SK-N-SH treated with all-trans-retinoic acid at 6 μM for 48 hours (cell line): ENCODE data around the gene ADGRB3.

Source experiments
- ATAC-seq: fragments of 200-7000 bp; cut with Tn5 transposase; 3 replicates; pipeline ENCODE4 v1.9.1; 2020; ENCODE audit warnings: mild to moderate bottlenecking, moderate library complexity
- ARNTL ChIP-seq: fragments of 450-650 bp; formaldehyde crosslinking; IDR thresholded peaks from 2 replicates; pipeline ENCODE4 v1.5.0; 2020; ENCODE audit warnings: low read depth, mild to moderate bottlenecking, moderate library complexity, borderline replicate concordance
- BACH2 ChIP-seq: fragments of 250-450 bp; sonication (Bioruptor Pico); IDR thresholded peaks from 2 replicates; pipeline ENCODE4 v1.9.0; 2021; ENCODE audit warnings: mild to moderate bottlenecking, borderline replicate concordance
- CREB5 ChIP-seq: fragments of 250-450 bp; sonication (Bioruptor Pico); IDR thresholded peaks from 2 replicates; pipeline ENCODE4 v1.5.1; 2020; ENCODE audit warnings: low read depth, mild to moderate bottlenecking, moderate library complexity
- CSDC2 ChIP-seq: fragments of 250-450 bp; sonication (Bioruptor Pico); IDR thresholded peaks from 2 replicates; pipeline ENCODE4 v1.5.0; 2020; ENCODE audit warnings: mild to moderate bottlenecking, moderate library complexity
- CSRNP3 ChIP-seq: fragments of 250-450 bp; sonication (Bioruptor Pico); IDR thresholded peaks from 2 replicates; pipeline ENCODE4 v1.5.1; 2021; ENCODE audit warnings: mild to moderate bottlenecking, moderate library complexity
- ESRRG ChIP-seq: fragments of 250-450 bp; sonication (Bioruptor Pico); IDR thresholded peaks from 2 replicates; pipeline ENCODE4 v1.6.1; 2021; ENCODE audit warnings: mild to moderate bottlenecking
- GLIS3 ChIP-seq: fragments of 250-450 bp; sonication (Bioruptor Pico); IDR thresholded peaks from 2 replicates; pipeline ENCODE4 v1.5.0; 2020; ENCODE audit warnings: mild to moderate bottlenecking, moderate library complexity
- ISL1 ChIP-seq: fragments of 250-450 bp; sonication (Bioruptor Pico); IDR thresholded peaks from 2 replicates; pipeline ENCODE4 v2.1.2; 2022; ENCODE audit warnings: mild to moderate bottlenecking, moderate library complexity
- OSR1 ChIP-seq: fragments of 250-450 bp; sonication (Bioruptor Pico); IDR thresholded peaks from 2 replicates; pipeline ENCODE4 v1.8.0; 2022; ENCODE audit warnings: moderate library complexity, mild to moderate bottlenecking, inconsistent platforms
- PATZ1 ChIP-seq: fragments of 250-450 bp; sonication (Bioruptor Pico); IDR thresholded peaks from 2 replicates; pipeline ENCODE4 v1.8.0; 2020; ENCODE audit warnings: mild to moderate bottlenecking, moderate library complexity, borderline replicate concordance
- PPARA ChIP-seq: fragments of 250-450 bp; sonication (Bioruptor Pico); IDR thresholded peaks from 2 replicates; pipeline ENCODE4 v1.5.0; 2020; ENCODE audit warnings: mild to moderate bottlenecking, borderline replicate concordance
- RARB ChIP-seq: fragments of 250-450 bp; sonication (Bioruptor Pico); IDR thresholded peaks from 2 replicates; pipeline ENCODE4 v1.8.0; 2021; ENCODE audit warnings: mild to moderate bottlenecking, moderate library complexity
- SNAI2 ChIP-seq: fragments of 250-450 bp; sonication (Bioruptor Pico); IDR thresholded peaks from 2 replicates; pipeline ENCODE4 v1.5.0; 2020; ENCODE audit warnings: mild to moderate bottlenecking, moderate library complexity
- TCF4 ChIP-seq: fragments of 250-450 bp; sonication (Bioruptor Pico); IDR thresholded peaks from 2 replicates; pipeline ENCODE4 v1.8.0; 2021; ENCODE audit warnings: mild to moderate bottlenecking, moderate library complexity, borderline replicate concordance
- TOX ChIP-seq: fragments of 250-450 bp; sonication (Bioruptor Pico); IDR thresholded peaks from 2 replicates; pipeline ENCODE4 v1.8.0; 2021; ENCODE audit warnings: mild to moderate bottlenecking, moderate library complexity, borderline replicate concordance
- ZC3H10 ChIP-seq: fragments of 250-450 bp; sonication (Bioruptor Pico); IDR thresholded peaks from 2 replicates; pipeline ENCODE4 v1.5.1; 2021; ENCODE audit warnings: mild to moderate bottlenecking, moderate library complexity
- ZFP3 ChIP-seq: fragments of 250-450 bp; sonication (Bioruptor Pico); IDR thresholded peaks from 2 replicates; pipeline ENCODE4 v1.5.0; 2020; ENCODE audit warnings: mild to moderate bottlenecking, moderate library complexity
- ZFP30 ChIP-seq: fragments of 450-650 bp; formaldehyde crosslinking; IDR thresholded peaks from 2 replicates; pipeline ENCODE4 v1.5.0; 2022; ENCODE audit warnings: mild to moderate bottlenecking, moderate library complexity
- ZNF565 ChIP-seq: fragments of 450-650 bp; formaldehyde crosslinking; conservative IDR thresholded peaks from 2 replicates; pipeline ENCODE4 v1.5.0; 2020; ENCODE audit warnings: low read depth, mild to moderate bottlenecking, moderate library complexity
- ZNF70 ChIP-seq: fragments of 450-650 bp; formaldehyde crosslinking; IDR thresholded peaks from 2 replicates; pipeline ENCODE4 v1.5.0; 2020; ENCODE audit warnings: mild to moderate bottlenecking, moderate library complexity
- ZNF8 ChIP-seq: fragments of 450-650 bp; formaldehyde crosslinking; IDR thresholded peaks from 2 replicates; pipeline ENCODE4 v1.5.0; 2020; ENCODE audit warnings: mild to moderate bottlenecking, moderate library complexity
- TF ChIP-seq, protein P1 (sequence below): fragments of 250-450 bp; sonication (Bioruptor Pico); IDR thresholded peaks from 2 replicates; pipeline ENCODE4 v1.8.0; 2021; ENCODE audit warnings: low read depth, mild to moderate bottlenecking, moderate library complexity, borderline replicate concordance
- TF ChIP-seq, protein P2 (sequence below): fragments of 250-450 bp; sonication (Bioruptor Pico); IDR thresholded peaks from 2 replicates; pipeline ENCODE4 v1.5.0; 2020; ENCODE audit warnings: mild to moderate bottlenecking, moderate library complexity

The ADGRB3 gene

DNA sequence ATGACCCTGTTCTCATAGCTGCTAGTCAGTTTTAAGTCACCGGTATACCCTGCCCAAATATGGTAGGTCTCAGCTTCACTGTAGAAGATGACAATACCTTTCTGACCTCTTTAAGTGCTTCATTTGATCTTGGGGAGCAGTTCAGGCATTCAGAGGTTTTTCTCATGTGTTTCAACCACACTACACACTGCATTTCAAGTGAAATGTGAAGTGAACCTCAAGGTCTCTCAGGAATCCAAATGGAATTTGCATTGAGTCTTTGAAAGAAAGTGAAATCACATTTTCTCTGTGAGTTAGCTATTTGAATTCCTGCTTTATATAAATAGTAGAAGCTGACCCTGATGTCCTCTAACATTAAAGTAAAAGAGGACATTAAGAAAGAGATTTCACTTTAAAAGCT is 461.6 kb downstream of the ADGRB3 start:
- ATAC-seq: no peak
- no peak for TF ChIP-seq RARB (CRISPR knock-in tag)

DNA sequence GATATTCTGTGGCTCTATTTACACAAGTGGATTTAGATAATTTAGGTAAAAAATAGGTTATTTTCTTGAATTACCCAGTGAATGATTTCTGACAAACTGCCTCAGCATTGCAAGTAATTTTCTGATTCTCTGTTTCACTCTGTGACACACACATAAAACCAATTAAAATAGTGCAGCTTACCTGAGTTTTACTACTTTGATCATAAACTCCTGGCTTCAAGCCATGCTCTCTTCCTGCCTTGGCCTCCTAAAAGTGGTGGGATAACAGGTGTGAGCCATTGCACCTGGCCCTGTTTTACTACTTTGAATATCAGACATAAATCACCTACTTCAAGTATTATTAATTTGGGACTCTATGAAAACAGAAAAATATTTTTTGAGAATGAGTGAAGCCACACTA is 462.9 kb downstream of the ADGRB3 start:
- TF ChIP-seq ESRRG (CRISPR knock-in tag) (no peak), ZC3H10 (CRISPR knock-in tag) (no peak), OSR1 (CRISPR knock-in tag) (no peak), BACH2 (no peak), ISL1 (no peak), TCF4 (CRISPR knock-in tag) (no peak), ZNF70 (CRISPR knock-in tag) (no peak), TOX (CRISPR knock-in tag) (no peak), CSDC2 (no peak), PPARA (CRISPR knock-in tag) (no peak), ZNF8 (CRISPR knock-in tag) (no peak)
- TF ChIP-seq, protein P1, sequence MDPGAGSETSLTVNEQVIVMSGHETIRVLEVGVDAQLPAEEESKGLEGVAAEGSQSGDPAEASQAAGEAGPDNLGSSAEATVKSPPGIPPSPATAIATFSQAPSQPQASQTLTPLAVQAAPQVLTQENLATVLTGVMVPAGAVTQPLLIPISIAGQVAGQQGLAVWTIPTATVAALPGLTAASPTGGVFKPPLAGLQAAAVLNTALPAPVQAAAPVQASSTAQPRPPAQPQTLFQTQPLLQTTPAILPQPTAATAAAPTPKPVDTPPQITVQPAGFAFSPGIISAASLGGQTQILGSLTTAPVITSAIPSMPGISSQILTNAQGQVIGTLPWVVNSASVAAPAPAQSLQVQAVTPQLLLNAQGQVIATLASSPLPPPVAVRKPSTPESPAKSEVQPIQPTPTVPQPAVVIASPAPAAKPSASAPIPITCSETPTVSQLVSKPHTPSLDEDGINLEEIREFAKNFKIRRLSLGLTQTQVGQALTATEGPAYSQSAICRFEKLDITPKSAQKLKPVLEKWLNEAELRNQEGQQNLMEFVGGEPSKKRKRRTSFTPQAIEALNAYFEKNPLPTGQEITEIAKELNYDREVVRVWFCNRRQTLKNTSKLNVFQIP (CRISPR knock-in tag): no peak
- no peak for ATAC-seq

GRCh38 chr6:69098910-69099309 is 463.8 kb downstream of the ADGRB3 start:
- no peak for TF ChIP-seq PPARA (CRISPR knock-in tag)
- ATAC-seq: no peak

DNA sequence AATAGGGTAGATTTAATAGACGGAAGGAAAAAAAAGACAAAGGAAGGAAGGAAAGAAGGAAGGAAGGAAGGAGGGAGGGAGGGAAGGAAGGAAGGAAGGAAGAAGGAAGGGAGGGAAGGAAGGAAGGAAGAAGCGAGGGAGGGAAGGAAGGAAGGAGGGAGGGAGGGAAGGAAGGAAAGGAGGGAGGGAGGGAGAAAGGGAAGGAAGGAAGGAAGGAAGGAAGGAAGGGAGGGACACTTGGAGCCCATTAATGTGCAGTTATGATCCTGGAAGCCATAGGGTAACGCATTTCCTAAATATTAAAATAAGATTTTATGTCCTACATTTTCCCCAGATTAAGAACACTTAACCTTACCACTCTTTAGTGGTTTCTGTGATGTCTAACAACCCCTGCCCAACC is 465.7 kb downstream of the ADGRB3 start:
- no peak for ATAC-seq
- TF ChIP-seq CSDC2 (no peak), ZNF70 (CRISPR knock-in tag) (no peak), ZNF565 (CRISPR knock-in tag) (no peak), SNAI2 (CRISPR knock-in tag) (no peak), TOX (CRISPR knock-in tag) (no peak), PPARA (CRISPR knock-in tag) (no peak), ZC3H10 (CRISPR knock-in tag) (no peak)

DNA sequence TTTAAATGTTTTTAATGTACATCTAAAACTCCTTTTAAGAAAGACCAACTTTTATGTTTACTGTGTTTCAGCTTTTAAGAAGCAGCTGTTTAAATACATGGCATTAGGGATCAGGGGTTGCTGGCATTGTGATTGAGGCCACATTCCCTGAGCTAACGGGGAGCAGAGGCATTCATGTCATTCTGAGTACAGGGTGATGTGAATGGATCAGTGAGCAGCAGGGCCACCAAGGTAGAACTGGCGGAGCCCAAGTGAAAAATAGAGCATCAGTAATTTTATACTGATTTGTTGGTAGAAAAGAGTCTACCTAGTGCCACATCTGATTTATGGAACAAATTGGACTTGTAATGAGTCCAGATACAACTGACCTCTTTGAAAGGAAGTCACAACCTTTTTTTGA is 467.3 kb downstream of the ADGRB3 start:
- no peak for ATAC-seq
- TF ChIP-seq TCF4 (CRISPR knock-in tag) (no peak), GLIS3 (CRISPR knock-in tag) (no peak), ZNF70 (CRISPR knock-in tag) (no peak), ZNF8 (CRISPR knock-in tag) (no peak), ESRRG (CRISPR knock-in tag) (no peak), ZC3H10 (CRISPR knock-in tag) (no peak), ZNF565 (CRISPR knock-in tag) (no peak), PATZ1 (CRISPR knock-in tag) (no peak), BACH2 (no peak), CREB5 (CRISPR knock-in tag) (no peak), OSR1 (CRISPR knock-in tag) (no peak), ZFP30 (CRISPR knock-in tag) (no peak), CSDC2 (no peak), ISL1 (no peak), SNAI2 (CRISPR knock-in tag) (no peak), CSRNP3 (CRISPR knock-in tag) (no peak), PPARA (CRISPR knock-in tag) (no peak), ARNTL (CRISPR knock-in tag) (no peak), ZFP3 (no peak)
- TF ChIP-seq, protein P2, sequence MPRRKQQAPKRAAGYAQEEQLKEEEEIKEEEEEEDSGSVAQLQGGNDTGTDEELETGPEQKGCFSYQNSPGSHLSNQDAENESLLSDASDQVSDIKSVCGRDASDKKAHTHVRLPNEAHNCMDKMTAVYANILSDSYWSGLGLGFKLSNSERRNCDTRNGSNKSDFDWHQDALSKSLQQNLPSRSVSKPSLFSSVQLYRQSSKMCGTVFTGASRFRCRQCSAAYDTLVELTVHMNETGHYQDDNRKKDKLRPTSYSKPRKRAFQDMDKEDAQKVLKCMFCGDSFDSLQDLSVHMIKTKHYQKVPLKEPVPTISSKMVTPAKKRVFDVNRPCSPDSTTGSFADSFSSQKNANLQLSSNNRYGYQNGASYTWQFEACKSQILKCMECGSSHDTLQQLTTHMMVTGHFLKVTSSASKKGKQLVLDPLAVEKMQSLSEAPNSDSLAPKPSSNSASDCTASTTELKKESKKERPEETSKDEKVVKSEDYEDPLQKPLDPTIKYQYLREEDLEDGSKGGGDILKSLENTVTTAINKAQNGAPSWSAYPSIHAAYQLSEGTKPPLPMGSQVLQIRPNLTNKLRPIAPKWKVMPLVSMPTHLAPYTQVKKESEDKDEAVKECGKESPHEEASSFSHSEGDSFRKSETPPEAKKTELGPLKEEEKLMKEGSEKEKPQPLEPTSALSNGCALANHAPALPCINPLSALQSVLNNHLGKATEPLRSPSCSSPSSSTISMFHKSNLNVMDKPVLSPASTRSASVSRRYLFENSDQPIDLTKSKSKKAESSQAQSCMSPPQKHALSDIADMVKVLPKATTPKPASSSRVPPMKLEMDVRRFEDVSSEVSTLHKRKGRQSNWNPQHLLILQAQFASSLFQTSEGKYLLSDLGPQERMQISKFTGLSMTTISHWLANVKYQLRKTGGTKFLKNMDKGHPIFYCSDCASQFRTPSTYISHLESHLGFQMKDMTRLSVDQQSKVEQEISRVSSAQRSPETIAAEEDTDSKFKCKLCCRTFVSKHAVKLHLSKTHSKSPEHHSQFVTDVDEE (CRISPR knock-in tag): no peak
